GM23338 (cell line): Measurements from ENCODE around the gene AFAP1. TPM values are rescaled to one million over a fixed set of nuclear protein-coding genes. Genes with fewer than 3 reads are reported as not detected.

Experiments used
- ATAC-seq: fragments of 200-7000 bp; cut with Tn5 transposase; 3 replicates; pipeline ENCODE4 v1.9.1; 2020
- DNase-seq: peaks from one replicate; pipeline ENCODE4 v3.0.0-alpha.2; 2015; ENCODE audit warnings: low spot score
- H2AFZ ChIP-seq: fragments of 200-600 bp; sonication (generic); 2 replicates; pipeline ENCODE4 v1.8.0; 2016; ENCODE audit warnings: antibody characterized with exemption, mild to moderate bottlenecking, moderate library complexity
- H3F3A ChIP-seq: fragments of 200-600 bp; sonication (generic); replicated peaks from 2 replicates; pipeline ENCODE4 v1.8.0; 2017; ENCODE audit warnings: antibody characterized with exemption, mixed run types, low read depth
- H3K27ac ChIP-seq: fragments of 200-600 bp; sonication (generic); 2 replicates; pipeline ENCODE4 v1.6.1; 2016; ENCODE audit warnings: low read depth
- H3K27me3 ChIP-seq: fragments of 200-600 bp; sonication (generic); 2 replicates; pipeline ENCODE4 v1.8.0; 2016; ENCODE audit warnings: mild to moderate bottlenecking, mixed run types, moderate library complexity; ENCODE audit not compliant: insufficient read depth
- H3K36me3 ChIP-seq: fragments of 200-600 bp; sonication (generic); 2 replicates; pipeline ENCODE4 v1.8.0; 2016; ENCODE audit warnings: mild to moderate bottlenecking; ENCODE audit not compliant: insufficient read depth
- H3K4me1 ChIP-seq: fragments of 200-600 bp; sonication (generic); 2 replicates; pipeline ENCODE4 v1.8.0; 2016; ENCODE audit warnings: mild to moderate bottlenecking, moderate library complexity; ENCODE audit not compliant: insufficient read depth
- H3K4me2 ChIP-seq: fragments of 200-600 bp; sonication (generic); 2 replicates; pipeline ENCODE4 v1.7.1; 2017; ENCODE audit warnings: mixed run types
- H3K4me3 ChIP-seq: fragments of 200-600 bp; sonication (generic); 2 replicates; pipeline ENCODE4 v1.6.1; 2016; ENCODE audit warnings: mixed run types
- H3K79me2 ChIP-seq: fragments of 200-600 bp; sonication (generic); replicated peaks from 2 replicates; pipeline ENCODE4 v1.8.0; 2017; ENCODE audit warnings: mild to moderate bottlenecking; ENCODE audit not compliant: insufficient read depth
- H3K9me2 ChIP-seq: fragments of 200-600 bp; sonication (generic); 2 replicates; pipeline ENCODE4 v1.8.0; 2017; ENCODE audit not compliant: insufficient read depth
- H4K20me1 ChIP-seq: fragments of 200-600 bp; sonication (generic); replicated peaks from 2 replicates; pipeline ENCODE4 v1.8.0; 2017; ENCODE audit warnings: mild to moderate bottlenecking; ENCODE audit not compliant: insufficient read depth
- H3K27ac Mint-ChIP-seq: 2 replicates; pipeline ENCODE4 v1.8.0; 2020; ENCODE audit warnings: inconsistent platforms, mild to moderate bottlenecking, moderate library complexity, mixed read lengths
- H3K27me3 Mint-ChIP-seq: 3 replicates; pipeline ENCODE4 v1.8.0; 2022; ENCODE audit warnings: low read depth, mild to moderate bottlenecking, moderate library complexity, mixed read lengths, inconsistent platforms; ENCODE audit not compliant: insufficient read depth, poor library complexity
- H3K36me3 Mint-ChIP-seq: 3 replicates; pipeline ENCODE4 v1.8.0; 2021; ENCODE audit warnings: low read depth, mild to moderate bottlenecking, inconsistent platforms, moderate library complexity, mixed read lengths
- H3K4me1 Mint-ChIP-seq: 3 replicates; pipeline ENCODE4 v1.8.0; 2020; ENCODE audit warnings: mild to moderate bottlenecking, inconsistent platforms, mixed read lengths
- H3K4me3 Mint-ChIP-seq: 3 replicates; pipeline ENCODE4 v1.8.0; 2021; ENCODE audit warnings: moderate library complexity, mild to moderate bottlenecking, inconsistent platforms, mixed read lengths
- H3K9me3 Mint-ChIP-seq: 3 replicates; pipeline ENCODE4 v1.8.0; 2020; ENCODE audit warnings: moderate library complexity, mild to moderate bottlenecking, inconsistent platforms, mixed read lengths
- CREB1 ChIP-seq: fragments of 250-450 bp; sonication (Bioruptor Pico); IDR thresholded peaks from 2 replicates; pipeline ENCODE4 v1.5.0; 2020; ENCODE audit warnings: low read depth, mild to moderate bottlenecking, moderate library complexity
- EZH2 ChIP-seq: fragments of 200-600 bp; sonication (generic); IDR thresholded peaks from one replicate; pipeline ENCODE4 v1.8.0; 2017; ENCODE audit warnings: antibody characterized with exemption, mild to moderate bottlenecking, low read depth; ENCODE audit not compliant: unreplicated experiment
- JUNB ChIP-seq: IDR thresholded peaks from one replicate; pipeline ENCODE4 v1.6.1; 2016; ENCODE audit warnings: antibody characterized with exemption; ENCODE audit not compliant: unreplicated experiment
- POLR2AphosphoS5 ChIP-seq: IDR thresholded peaks from 2 replicates; pipeline ENCODE4 v1.6.1; 2016; ENCODE audit warnings: antibody characterized with exemption, low read depth
- STAT1 ChIP-seq: IDR thresholded peaks from one replicate; pipeline ENCODE4 v1.6.1; 2016; ENCODE audit warnings: antibody characterized with exemption; ENCODE audit not compliant: unreplicated experiment
- ZNF114 ChIP-seq: fragments of 250-450 bp; sonication (Bioruptor Pico); IDR thresholded peaks from 2 replicates; pipeline ENCODE4 v1.5.0; 2020; ENCODE audit warnings: mild to moderate bottlenecking, moderate library complexity
- ZNF331 ChIP-seq: fragments of 250-450 bp; sonication (Bioruptor Pico); IDR thresholded peaks from 2 replicates; pipeline ENCODE4 v1.5.0; 2020; ENCODE audit warnings: low read depth, mild to moderate bottlenecking, moderate library complexity
- polyA plus RNA-seq: library from polyadenylated mRNA; unstranded; fragments of >200 nt; fragmentation: Nextera tagmentation; extraction: Ambion mirVana; gene quantifications from 2 replicates; pipeline ENCODE4 v1.2.1, GENCODE V29; 2016
- total RNA-seq: library from RNA; depleted of rRNA; stranded (reverse); fragments of >200 nt; shearing (Covaris generic); gene quantifications from 2 replicates; pipeline ENCODE4 v1.2.3, GENCODE V29; 2014
- TF ChIP-seq, protein P1 (sequence below): IDR thresholded peaks from 2 replicates; pipeline ENCODE4 v1.6.1; 2016; ENCODE audit warnings: antibody characterized with exemption
- TF ChIP-seq, protein P2 (sequence below), 2 experiments: fragments of 200-600 bp in 1 of 2; sonication (generic) in 1 of 2; conservative IDR thresholded peaks; 2 replicates each; pipeline versions ENCODE4 v1.5.1 to v1.6.1; 2016 to 2017; ENCODE audit warnings: antibody characterized with exemption in 2 of 2, low read depth in 2 of 2, mild to moderate bottlenecking in 2 of 2, moderate library complexity in 1 of 2
- TF ChIP-seq, protein P3 (sequence below): fragments of 250-450 bp; sonication (Bioruptor Pico); IDR thresholded peaks from 2 replicates; pipeline ENCODE4 v1.5.0; 2020; ENCODE audit warnings: mild to moderate bottlenecking, moderate library complexity

AFAP1 gene
- total and polyA plus RNA-seq, 2 experiments from 2014 or later, result 6.5 to 21.5 TPM

DNA sequence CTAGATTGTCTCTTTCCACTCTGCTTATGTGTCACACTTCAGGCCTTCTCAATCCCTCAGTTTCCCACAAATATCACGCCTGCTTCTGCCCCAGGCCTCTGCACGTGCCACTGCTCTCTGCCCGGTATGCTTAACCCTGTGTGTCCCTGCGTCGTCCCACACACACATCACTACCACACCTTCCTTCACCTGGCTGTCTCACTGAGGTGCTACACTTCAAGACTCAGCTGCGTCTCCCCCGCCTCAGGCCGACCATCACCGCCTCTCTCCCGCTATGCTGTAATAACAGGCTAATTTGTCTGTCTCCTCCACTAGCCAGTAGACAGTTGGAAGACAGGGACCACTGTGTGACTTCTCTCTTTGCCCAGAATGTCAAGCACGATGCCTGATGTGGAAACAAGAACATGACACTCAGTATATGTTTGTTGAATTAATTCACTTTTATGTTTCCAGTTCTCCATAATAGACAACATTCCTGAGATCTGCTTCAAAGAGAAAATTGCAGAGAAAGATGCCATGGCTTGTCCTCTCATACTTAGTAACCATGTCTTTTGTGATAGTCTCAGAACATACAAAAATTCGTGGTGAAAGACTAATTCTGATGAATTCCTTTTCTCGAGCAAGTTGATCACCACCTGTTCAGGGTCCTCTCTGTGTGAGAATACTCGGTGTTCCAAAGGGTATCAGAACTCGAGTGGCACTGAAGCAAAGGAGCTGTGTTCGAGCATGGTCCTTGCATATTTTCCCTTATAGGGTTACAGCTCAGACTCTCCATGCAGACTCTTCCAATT is 54.2 kb downstream of the AFAP1 start:
- Histone ChIP-seq H3K4me1 (peaks cover 30% of the 10 kb centered on the region), H3K36me3 (no peaks in the 10 kb centered on the region; the same call in 1 of the 2 replicates), H3K27ac (no peak overlapping the region), H3F3A (no peaks in the 10 kb centered on the region), H3K4me2 (no peak overlapping the region), H4K20me1 (no peaks in the 10 kb centered on the region), H3K4me3 (no peak overlapping the region), H3K79me2 (peaks cover 95% of the 10 kb centered on the region), H2AFZ (no peak overlapping the region), H3K9me2 (no peaks in the 10 kb centered on the region), H3K27me3 (no peaks in the 10 kb centered on the region)
- no peak for TF ChIP-seq POLR2AphosphoS5
- TF ChIP-seq ZNF331 (CRISPR knock-in tag), result no peak
- no peak for TF ChIP-seq EZH2
- TF ChIP-seq ZNF114 (CRISPR knock-in tag), result no peak
- TF ChIP-seq STAT1, result no peak
- TF ChIP-seq CREB1 (CRISPR knock-in tag), result no peak
- no peak for TF ChIP-seq JUNB
- no peak for ATAC-seq
- Mint-ChIP-seq H3K4me3 (no peak overlapping the region), H3K27ac (no peak overlapping the region; the same call in 1 of the 2 replicates), H3K27me3 (peaks cover 3% of the 10 kb centered on the region), H3K4me1 (peaks cover 31% of the 10 kb centered on the region), H3K9me3 (peaks cover 11% of the 10 kb centered on the region), H3K36me3 (peaks cover 8% of the 10 kb centered on the region; the same call in 2 of the 3 replicates)
- no peak for DNase-seq

DNA sequence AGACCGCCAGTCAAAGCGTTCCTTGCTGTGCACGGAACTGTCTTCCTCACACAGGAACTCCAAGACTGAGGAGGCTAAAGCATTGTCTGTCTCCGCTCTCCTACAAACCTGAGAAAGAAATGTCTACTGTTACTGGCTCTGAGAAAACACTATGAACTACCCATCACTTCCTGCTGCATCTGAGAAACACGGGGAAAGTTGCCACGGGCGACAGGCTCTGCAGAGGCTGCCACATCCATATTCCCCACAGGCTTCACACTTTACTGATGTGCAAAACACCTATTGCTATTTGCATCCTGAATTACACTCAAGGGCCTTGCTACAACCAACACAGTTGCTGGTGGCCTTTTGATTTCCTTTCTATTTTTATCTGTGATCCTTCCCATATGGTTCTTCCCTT is 59.0 kb downstream of the AFAP1 start:
- Histone ChIP-seq H3K27ac (peak overlapping the region; percentile 62; the same call in 1 of the 2 replicates), H2AFZ (no peak overlapping the region), H3K4me2 (no peak overlapping the region), H3K27me3 (no peaks in the 10 kb centered on the region), H3K36me3 (no peaks in the 10 kb centered on the region), H3K4me3 (no peak overlapping the region), H4K20me1 (peaks cover 4% of the 10 kb centered on the region; the same call in 1 of the 2 replicates), H3K4me1 (peaks cover 37% of the 10 kb centered on the region), H3F3A (no peaks in the 10 kb centered on the region), H3K9me2 (no peaks in the 10 kb centered on the region), H3K79me2 (peaks cover 92% of the 10 kb centered on the region)
- peaks cover 7% of the 10 kb centered on the region for H3K27me3 Mint-ChIP-seq
- no peak for ATAC-seq
- no peaks in the 10 kb centered on the region; the same call in 2 of the 3 replicates for H3K36me3 Mint-ChIP-seq
- DNase-seq, result no peak
- no peaks in the 10 kb centered on the region; the same call in 2 of the 3 replicates for H3K9me3 Mint-ChIP-seq
- H3K4me3 Mint-ChIP-seq, result no peak overlapping the region
- peaks cover 37% of the 10 kb centered on the region for H3K4me1 Mint-ChIP-seq
- no peak overlapping the region; the same call in 1 of the 2 replicates for H3K27ac Mint-ChIP-seq
- TF ChIP-seq POLR2AphosphoS5 (no peak), EZH2 (no peak), STAT1 (no peak), ZNF331 (CRISPR knock-in tag) (no peak), JUNB (no peak)
- TF ChIP-seq, protein P1, sequence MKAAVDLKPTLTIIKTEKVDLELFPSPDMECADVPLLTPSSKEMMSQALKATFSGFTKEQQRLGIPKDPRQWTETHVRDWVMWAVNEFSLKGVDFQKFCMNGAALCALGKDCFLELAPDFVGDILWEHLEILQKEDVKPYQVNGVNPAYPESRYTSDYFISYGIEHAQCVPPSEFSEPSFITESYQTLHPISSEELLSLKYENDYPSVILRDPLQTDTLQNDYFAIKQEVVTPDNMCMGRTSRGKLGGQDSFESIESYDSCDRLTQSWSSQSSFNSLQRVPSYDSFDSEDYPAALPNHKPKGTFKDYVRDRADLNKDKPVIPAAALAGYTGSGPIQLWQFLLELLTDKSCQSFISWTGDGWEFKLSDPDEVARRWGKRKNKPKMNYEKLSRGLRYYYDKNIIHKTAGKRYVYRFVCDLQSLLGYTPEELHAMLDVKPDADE, result no peak
- TF ChIP-seq, protein P2, sequence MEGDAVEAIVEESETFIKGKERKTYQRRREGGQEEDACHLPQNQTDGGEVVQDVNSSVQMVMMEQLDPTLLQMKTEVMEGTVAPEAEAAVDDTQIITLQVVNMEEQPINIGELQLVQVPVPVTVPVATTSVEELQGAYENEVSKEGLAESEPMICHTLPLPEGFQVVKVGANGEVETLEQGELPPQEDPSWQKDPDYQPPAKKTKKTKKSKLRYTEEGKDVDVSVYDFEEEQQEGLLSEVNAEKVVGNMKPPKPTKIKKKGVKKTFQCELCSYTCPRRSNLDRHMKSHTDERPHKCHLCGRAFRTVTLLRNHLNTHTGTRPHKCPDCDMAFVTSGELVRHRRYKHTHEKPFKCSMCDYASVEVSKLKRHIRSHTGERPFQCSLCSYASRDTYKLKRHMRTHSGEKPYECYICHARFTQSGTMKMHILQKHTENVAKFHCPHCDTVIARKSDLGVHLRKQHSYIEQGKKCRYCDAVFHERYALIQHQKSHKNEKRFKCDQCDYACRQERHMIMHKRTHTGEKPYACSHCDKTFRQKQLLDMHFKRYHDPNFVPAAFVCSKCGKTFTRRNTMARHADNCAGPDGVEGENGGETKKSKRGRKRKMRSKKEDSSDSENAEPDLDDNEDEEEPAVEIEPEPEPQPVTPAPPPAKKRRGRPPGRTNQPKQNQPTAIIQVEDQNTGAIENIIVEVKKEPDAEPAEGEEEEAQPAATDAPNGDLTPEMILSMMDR (conservative IDR thresholded peaks at IDR 0.05; ENCODE audit: low read depth in 2 of 2), result no peak
- TF ChIP-seq, protein P3, sequence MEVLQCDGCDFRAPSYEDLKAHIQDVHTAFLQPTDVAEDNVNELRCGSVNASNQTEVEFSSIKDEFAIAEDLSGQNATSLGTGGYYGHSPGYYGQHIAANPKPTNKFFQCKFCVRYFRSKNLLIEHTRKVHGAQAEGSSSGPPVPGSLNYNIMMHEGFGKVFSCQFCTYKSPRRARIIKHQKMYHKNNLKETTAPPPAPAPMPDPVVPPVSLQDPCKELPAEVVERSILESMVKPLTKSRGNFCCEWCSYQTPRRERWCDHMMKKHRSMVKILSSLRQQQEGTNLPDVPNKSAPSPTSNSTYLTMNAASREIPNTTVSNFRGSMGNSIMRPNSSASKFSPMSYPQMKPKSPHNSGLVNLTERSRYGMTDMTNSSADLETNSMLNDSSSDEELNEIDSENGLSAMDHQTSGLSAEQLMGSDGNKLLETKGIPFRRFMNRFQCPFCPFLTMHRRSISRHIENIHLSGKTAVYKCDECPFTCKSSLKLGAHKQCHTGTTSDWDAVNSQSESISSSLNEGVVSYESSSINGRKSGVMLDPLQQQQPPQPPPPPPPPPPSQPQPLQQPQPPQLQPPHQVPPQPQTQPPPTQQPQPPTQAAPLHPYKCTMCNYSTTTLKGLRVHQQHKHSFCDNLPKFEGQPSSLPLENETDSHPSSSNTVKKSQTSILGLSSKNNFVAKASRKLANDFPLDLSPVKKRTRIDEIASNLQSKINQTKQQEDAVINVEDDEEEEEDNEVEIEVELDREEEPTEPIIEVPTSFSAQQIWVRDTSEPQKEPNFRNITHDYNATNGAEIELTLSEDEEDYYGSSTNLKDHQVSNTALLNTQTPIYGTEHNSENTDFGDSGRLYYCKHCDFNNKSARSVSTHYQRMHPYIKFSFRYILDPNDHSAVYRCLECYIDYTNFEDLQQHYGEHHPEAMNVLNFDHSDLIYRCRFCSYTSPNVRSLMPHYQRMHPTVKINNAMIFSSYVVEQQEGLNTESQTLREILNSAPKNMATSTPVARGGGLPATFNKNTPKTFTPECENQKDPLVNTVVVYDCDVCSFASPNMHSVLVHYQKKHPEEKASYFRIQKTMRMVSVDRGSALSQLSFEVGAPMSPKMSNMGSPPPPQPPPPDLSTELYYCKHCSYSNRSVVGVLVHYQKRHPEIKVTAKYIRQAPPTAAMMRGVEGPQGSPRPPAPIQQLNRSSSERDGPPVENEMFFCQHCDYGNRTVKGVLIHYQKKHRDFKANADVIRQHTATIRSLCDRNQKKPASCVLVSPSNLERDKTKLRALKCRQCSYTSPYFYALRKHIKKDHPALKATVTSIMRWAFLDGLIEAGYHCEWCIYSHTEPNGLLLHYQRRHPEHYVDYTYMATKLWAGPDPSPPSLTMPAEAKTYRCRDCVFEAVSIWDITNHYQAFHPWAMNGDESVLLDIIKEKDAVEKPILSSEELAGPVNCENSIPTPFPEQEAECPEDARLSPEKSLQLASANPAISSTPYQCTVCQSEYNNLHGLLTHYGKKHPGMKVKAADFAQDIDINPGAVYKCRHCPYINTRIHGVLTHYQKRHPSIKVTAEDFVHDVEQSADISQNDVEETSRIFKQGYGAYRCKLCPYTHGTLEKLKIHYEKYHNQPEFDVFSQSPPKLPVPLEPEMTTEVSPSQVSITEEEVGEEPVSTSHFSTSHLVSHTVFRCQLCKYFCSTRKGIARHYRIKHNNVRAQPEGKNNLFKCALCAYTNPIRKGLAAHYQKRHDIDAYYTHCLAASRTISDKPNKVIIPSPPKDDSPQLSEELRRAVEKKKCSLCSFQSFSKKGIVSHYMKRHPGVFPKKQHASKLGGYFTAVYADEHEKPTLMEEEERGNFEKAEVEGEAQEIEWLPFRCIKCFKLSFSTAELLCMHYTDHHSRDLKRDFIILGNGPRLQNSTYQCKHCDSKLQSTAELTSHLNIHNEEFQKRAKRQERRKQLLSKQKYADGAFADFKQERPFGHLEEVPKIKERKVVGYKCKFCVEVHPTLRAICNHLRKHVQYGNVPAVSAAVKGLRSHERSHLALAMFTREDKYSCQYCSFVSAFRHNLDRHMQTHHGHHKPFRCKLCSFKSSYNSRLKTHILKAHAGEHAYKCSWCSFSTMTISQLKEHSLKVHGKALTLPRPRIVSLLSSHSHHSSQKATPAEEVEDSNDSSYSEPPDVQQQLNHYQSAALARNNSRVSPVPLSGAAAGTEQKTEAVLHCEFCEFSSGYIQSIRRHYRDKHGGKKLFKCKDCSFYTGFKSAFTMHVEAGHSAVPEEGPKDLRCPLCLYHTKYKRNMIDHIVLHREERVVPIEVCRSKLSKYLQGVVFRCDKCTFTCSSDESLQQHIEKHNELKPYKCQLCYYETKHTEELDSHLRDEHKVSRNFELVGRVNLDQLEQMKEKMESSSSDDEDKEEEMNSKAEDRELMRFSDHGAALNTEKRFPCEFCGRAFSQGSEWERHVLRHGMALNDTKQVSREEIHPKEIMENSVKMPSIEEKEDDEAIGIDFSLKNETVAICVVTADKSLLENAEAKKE, result no peak
